IPS-NIHi7 (cell line): ENCODE data around the gene UTF1.

Source experiments
- DNase-seq: peaks from one replicate; pipeline ENCODE4 v3.0.0; 2012; ENCODE audit warnings: mixed read lengths; ENCODE audit errors: extremely low spot score

UTF1 gene, protein sequence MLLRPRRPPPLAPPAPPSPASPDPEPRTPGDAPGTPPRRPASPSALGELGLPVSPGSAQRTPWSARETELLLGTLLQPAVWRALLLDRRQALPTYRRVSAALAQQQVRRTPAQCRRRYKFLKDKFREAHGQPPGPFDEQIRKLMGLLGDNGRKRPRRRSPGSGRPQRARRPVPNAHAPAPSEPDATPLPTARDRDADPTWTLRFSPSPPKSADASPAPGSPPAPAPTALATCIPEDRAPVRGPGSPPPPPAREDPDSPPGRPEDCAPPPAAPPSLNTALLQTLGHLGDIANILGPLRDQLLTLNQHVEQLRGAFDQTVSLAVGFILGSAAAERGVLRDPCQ

DNA sequence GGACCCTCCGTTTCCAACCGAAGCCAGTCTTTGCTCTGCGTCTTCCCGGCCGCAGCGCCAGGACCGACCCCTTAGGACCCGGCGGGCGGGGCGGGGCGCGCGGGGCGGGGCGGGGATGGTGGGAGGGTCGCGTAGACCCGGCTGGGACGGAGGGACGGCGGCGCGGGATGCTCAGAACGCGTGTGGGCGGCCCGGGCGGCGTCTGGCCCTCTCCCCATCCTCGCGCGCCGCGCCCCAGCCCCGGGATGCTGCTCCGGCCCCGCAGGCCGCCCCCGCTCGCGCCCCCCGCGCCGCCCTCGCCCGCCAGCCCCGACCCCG is at the start of gene UTF1:
Gene UTF1, plus strand, starts transcription at position 174 of the 318 bp plus-strand sequence. Its CDS starts 72 bp downstream, at position 246.
- no peak for DNase-seq

DNA sequence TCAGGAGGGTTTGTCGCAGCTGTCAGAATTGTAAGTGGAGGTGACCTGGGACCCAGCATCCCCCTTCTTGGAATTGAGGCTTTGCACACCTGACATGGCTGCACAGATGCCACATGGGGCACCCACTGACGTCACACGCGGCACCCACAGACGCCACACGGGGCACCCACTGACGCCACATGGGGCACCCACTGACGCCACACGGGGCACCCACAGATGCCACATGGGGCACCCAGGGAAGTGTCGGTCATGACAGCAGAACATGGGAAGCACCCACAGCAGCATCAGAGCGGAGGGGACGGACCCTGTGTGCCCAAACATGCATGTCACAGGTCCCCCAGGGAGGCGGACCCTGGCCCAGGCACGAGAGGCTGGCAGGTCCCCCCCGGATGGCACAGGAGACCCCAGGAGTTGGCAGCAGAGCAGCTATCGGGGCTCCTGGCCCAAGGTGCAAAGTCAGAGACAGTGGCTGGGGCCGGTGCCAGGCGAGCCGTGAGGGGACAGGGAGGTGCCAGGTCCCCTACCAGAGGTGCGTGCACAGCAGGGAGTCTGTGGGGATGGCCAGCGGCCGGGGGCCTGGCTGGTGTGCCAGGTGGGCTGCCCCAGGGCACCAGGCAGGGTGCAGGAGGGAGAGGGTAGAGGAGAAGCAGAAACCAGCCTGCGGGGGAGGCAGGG is 48.9 kb upstream of the UTF1 start:
- no peak for DNase-seq

DNA sequence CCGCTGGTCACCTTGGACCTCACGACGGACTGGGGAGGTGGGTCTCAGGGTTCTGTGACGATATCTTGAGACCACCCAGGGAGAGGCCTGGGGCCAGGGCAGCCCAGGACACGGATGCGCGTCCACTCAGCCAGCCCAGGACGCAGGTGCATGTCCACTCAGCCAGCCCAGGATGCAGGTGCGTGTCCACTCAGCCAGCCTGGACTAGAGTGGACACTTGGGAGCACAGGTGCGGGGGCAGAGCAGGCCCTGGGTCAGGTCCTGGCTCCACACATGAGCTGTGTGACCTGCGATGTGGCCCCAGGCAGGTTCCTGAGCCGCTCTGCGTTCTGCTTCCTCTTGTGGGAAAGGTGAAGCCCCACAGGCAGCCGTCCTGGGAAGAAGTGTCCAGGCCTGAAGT is 47.8 kb upstream of the UTF1 start:
- DNase-seq = no peak

DNA sequence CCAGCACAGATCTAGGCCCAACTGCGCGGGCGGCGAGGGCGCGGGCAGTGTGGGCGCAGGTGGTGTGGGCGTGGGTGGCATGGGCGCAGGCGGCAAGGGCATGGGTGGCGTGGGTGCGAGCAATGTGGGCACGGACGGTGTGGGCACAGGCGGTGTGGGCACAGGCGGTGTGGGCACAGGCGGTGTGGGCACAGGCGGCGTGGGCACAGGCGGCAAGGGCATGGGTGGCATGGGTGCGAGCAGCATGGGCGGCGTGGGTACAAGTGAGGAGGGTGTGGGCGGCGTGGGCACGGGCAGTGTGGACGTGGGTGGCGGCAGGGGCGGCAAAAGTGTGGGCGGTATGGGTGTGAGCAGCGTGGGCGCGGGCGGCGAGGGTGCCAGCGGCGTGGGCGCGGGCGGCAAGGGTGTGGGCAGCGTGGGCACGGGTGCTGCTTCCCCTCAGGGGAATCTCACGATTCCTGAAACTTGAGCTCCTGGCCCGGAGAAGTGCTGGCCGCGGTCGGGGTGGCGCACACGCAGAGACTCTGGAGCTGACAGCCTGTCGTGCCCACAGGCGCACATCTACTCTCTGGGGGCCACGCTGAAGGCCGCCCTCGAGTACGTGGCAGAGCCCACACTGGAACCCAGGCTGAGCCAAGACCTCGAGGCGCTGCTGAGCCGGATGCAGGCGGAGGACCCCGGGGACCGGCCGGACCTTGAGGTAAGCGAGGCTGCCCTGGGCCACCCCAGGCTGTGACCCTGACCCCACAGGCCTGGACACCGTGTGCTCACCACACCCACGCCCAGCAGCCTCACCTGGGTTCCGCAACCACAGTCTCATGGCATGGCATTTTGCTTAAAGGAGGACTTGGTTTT is 47.0 kb upstream of the UTF1 start:
- no peak for DNase-seq

DNA sequence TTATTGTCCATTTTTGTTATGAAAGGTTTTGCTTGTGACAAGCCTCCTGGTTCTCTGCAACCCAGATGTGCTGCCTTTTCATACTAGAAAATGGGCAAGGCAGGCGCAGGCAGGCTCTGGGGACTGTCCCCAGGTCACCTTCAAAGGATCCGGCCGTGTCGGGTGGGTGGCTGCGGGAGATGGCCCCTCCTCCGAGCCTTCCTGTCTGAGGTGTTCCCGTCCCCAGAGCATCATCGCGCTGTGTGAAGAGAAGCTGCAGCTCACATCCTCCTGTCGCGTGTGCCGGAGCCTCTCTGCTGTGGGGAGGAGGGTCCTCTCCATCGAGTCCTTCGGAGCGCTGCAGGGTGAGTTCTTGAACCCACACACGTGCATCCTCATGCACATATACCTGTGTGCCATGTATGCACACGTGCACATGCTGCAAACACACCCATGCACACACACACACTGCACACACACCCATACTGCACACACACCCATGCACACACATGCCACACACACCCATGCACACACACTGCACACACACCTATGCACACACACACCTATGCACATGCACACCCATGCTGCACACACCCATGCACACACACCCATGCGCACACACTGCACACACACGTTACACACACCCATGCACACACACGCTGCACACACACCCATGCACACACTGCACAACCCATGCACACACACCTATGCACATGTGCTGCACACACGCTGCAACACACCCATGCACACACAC is 46.2 kb upstream of the UTF1 start:
- DNase-seq = no peak

DNA sequence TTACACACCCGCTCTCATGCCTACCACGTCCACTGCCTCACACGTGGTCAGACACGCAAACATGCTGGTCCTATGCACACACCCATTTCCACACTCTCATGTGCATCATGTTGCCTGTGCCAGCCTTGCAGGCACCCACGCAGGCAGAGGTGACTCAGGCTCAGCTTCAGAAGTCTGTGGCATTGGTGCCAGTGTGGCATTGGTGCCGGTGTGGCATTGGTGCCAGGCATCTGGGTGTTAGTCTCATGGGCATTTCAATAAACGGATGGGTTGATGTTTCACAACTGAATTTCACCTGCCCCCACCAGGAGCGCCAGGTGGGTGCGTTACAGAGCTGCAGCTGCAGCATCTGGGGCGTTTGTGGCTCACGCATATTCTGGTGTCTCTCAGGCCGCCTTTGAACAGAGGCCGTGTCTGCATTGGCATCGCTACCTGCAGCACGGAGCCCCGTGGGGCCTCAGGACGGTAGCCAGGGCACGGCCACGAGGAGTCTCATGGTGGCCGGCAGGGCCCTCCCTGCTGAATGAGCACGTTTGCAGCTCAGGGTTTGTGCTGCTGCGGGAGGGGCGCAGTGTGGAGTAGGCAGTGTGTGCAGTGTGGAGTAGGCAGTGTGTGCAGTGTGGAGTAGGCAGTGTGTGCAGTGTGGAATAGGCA is 45.3 kb upstream of the UTF1 start:
- DNase-seq = no peak

DNA sequence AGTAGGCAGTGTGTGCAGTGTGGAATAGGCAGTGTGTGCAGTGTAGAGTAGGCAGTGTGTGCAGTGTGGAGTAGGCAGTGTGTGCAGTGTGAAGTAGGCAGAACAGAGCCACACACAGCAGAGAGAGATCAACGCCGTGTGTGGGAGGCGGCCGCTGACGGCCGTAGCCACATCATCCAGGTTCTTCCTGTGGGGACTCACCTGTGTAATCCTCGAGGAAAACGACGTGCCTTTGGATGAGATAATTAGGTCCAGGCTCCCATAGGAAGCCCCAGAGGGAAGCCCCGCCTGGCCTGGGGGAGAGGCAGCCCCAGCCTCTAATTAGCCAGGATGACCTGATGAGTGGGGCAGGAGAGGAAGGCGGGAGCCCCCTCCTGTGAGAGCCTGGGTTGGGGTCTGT is 44.6 kb upstream of the UTF1 start:
- no peak for DNase-seq

DNA sequence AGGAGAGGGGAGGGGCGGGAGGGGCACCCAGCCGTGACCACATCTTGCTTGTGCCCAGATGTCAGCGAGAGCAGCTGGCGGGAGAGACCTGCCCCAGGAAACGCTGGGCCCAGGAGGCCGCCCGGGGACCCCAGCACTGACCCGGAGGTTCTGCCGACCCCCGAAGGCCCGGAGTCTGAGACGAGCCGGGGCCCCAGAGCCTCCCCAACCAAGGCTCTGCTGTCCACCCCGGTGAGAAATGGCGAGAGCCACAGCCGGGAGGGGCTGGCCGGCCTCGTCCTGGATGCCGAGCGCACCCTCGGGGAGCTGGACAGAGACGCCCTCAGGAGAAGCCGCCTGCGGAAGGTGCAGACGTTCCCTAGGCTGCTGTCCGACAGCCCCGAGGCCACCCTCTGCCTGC is 44.1 kb upstream of the UTF1 start:
- no peak for DNase-seq

DNA sequence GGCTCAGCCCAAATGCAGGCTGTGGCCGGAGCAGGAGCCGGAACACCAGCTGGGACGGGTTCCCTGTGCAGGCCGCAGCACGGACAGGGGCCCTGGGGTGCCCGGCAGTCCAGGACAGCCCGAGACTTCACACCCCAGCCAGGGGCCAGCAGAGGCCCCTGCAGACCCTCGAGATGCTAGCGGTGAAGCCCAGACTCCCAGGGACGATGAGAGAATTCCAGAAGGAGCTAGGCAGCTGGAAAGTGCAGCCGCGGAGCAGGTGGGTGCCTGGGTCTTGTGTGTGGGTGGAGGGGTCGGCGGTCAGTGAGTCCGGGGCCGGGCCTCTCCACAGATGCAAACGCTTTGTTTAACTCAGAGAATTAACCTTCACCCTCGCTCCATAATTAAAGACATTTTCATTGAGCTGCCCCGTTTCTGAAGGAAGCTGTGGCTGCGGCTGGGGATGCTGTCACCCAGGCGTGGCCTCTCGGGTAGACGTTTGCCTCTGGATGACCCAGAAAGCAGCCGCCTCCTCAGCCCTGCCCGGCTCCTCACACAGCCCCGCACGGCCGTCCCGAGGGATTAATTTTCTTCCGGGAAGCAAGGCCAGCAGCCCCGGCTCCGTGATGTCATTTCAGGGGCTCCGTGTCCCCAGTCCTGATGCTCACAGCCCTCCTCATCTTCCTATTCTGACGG is 43.5 kb upstream of the UTF1 start:
- DNase-seq = no peak

DNA sequence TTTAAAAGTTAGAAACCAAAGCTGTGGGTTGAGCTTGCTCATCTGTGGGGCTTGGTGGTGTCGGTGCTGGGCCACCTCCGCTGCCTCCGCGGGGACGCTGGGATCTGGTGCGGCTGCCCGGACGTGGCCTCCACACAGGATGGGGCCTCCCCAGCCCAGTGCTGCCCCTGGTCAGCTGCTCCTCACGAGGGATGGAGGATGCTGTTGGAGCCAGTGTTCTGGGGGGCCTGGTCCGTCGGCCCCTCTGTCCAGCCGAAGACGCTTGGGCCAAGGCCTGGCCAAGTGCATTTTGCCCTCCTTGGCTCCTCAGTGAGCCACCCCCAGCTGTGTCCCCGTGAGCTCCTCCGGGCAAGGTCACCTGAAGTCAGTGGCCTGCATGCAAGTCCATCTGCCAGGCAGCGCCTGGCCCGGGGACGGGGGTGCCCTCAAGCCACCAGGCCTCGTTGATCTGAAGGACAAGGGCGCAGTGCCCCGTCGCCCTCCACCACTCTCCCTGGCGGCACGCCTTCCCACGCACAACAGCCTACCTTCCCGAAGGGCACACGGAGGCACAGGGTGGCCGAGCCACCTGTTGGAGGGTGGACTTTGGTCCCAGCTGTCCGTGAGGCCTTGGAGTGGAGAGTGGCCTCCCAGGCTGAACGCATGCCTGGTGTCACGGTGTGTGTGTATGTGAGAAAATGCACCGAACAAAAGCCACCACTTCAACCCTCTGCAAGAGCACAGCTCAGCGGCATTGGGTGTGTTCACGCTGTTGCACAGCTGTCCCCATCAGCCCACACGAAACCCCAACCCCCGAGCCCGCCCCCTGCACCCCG is 42.7 kb upstream of the UTF1 start:
- DNase-seq = no peak

DNA sequence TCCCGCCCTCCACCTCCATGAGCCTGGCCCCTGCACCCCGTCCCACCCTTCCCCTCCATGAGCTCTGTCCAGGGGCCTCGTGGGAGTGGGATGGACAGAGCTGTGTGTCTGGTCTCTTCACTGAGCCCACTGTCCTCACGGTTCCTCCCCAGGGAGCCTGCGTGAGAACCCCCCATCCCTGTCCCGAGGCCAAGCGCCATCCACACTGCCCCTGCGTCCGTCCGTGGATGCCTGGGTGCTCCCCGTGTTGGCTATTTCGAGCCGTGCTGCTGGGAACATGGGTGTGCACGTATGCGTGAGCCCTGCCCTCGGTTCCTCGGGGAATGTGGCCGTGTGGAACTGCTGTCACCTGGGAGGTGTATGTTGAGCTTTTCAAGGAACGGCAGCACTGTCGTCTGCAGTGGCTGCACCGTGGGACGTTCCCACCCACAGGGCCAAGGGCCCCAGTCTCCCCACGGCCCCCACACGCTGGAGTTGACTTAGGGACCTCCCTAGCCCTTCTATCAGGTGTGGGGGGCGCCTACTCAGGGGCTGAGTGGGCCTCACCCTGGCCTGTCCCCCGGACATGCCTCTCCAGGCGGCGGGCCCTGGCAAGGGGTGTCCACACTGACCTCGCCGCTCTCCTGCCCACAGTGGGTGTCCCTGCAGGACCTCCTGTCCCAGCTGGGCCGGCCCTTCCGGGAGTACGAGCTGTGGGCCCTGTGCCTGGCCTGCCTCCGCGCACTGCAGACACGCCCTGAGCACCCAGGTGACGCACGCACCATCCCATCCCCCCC is 41.9 kb upstream of the UTF1 start:
- DNase-seq = no peak

DNA sequence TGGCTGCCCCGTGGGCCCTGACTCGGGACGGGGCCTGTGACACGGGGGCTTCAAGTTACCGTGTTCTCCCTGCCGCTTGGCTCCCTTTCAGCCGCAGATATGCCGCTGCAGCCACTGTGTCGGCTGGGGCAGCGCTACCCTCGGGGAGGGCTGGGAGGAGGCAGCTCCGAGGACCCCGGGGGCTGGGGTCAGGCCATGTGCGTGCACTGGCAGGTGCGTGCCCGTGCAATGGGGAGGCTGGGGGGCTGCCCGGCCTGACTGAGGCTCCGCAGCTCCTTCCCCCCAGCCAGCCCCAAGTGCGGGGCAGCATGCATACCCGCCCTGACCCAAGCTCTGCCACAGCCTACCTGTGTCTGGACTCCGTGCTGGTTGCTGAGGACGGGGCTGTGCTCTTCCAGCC is 40.8 kb upstream of the UTF1 start:
- DNase-seq = no peak

DNA sequence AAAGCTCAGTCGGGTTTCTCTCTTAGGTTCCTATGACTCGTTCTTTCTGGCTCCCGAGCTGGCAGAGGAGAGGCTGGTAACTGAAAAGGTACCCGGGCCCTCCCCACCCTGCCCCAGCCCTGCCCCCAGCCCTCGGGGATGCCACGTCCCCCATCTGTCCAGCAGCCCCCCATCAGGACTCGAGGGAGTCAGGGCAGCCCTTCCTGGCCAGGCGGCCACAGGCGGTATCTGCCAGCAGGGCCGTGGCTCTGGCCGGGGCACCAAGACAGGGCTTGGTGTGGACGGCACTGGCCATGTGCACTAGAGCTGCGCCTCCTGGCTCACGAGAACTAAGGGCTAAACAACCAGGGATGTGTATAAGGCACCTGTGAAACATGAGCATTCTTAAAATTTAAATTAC is 40.3 kb upstream of the UTF1 start:
- no peak for DNase-seq

DNA sequence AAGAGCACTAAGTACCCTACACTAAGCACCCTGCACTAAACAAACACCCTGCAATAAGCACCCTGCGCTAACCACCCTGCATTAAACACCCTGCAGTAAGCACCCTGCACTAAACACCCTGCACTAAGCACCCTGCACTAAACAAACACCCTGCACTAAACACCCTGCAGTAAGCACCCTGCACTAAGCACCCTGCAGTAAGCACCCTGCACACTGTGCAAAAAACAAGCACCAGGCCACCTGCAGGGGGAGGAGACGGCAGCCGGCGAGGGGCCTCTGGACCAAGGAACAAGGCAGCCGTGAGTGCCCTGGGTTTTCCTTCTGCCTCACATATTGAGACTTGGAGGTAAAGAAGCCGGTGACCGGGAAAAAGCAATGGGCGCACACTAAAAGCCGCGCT is 39.8 kb upstream of the UTF1 start:
- DNase-seq = no peak

DNA sequence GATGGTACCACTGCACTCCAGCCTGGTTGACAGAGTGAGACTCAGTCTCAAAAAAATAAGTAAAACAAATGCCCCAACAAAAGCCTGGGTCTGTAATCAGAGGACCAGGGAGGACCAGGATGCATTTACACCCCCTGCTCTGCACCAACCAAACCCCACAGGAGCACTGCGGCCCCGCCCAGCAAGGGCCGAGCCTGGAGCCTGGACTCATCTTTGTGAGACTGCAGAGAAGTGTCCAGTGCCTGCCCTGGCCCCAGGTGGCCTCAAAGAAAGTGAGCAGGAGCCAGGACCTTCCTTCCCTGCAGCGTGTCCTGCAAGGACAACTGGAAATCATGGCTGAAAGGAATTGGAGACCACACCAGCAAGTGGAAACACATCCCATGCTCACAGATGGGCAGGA is 38.4 kb upstream of the UTF1 start:
- no peak for DNase-seq

DNA sequence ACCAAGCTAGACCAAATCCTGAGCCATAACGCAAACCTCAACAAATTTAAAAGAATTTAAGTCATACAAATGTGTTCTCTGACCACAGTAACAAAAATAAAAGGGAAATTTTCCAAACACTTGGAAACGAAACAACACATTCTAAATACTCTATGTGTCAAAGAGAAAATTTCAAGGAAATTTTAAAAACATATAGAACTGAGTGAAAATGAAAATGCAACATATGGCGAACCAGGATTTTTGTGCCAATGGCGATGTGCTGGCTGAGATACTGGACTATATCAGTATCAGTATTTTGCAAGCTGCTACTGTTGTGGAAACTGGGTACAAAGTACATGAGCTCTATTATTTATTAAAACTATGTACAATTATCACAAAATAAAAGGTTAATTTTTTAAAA is 35.9 kb upstream of the UTF1 start:
- no peak for DNase-seq

DNA sequence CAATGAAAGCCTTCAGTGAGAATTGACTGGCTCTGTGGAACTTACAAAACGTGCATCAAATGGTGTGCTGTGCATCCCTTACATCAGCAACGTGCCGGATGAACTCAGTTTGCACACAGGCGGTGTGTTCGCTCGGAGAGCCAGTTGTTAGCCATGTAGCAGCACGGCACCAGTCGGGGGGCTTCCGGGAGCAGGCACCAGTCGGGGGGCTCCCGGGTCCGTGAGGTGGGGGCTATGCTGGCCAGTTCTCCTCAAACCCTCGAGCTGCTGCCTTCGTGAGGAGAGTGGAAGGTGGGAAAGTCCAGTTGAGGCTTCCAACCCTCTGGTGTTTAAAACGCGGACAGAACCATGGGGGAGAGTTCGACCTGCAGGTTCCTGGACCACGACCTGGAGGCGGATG is 34.9 kb upstream of the UTF1 start:
- no peak for DNase-seq

DNA sequence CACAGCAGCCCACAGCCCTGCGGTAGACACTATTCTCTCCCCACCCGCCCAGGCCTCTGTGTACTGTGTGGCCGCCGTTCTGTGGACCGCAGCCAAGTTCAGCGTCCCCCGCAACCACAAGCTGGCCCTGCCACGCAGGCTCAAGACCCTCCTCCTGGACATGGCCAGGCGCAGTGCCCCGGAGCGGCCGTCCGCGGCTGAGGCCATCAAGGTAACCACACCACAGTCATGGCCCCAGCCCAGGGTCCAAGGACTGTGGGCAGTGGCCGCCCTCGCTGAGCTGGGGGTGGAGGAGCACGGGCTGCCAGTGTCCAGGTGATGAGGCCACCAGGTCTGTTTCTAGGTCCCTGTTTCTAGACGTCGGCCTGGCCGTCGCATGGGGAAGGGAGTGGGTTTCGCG is 34.4 kb upstream of the UTF1 start:
- no peak for DNase-seq

DNA sequence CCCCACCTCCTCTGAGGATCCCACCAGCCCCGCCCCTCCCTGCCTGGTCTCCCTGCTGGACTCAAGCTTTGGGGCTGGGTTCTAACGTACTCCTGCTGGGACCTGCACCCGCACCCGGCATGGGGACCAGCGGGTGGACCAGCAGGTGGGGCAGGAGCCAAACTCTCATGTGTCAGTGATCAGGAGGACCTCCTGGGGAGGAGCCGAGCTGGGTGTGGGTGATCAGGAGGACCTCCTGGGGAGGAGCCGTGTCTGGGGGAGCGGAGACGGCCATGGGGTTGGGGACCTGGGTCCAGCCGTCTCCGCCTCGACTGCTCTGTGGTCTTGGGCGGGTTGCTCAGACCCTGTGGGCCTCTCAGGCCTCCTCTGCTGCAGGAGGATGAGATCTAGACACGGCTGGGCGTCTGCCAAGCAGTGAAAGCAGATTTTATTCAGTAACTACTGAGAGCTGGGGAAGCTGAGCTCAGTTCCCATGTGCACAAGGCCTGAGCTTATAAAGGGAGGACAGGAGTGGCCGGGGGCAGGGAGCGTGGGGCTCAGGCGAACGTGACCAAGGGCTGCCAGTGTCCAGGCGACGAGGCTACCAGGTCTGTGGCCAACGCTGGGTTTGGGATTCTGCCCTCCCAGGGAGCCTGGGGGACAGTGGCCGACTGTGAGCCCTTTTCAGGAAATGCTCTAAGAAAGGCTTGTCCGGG is 33.6 kb upstream of the UTF1 start:
- DNase-seq = no peak
